OCI-LY1 (cell line): ENCODE data around the gene DPP9.
A peak's percentile ranks its signal among the peaks of the same experiment; 100 is the strongest.

Source experiments
- H2AFZ ChIP-seq: fragments of 200-600 bp; sonication (generic), shearing (Covaris generic); 2 replicates; pipeline ENCODE4 v1.6.0; 2014; ENCODE audit warnings: antibody characterized with exemption, mild to moderate bottlenecking, low read length
- H3F3A ChIP-seq: fragments of 200-600 bp; sonication (generic), shearing (Covaris generic); 2 replicates; pipeline ENCODE4 v1.6.0; 2014; ENCODE audit warnings: mild to moderate bottlenecking, antibody characterized with exemption, low read length, moderate library complexity; ENCODE audit not compliant: insufficient read depth
- H3K27ac ChIP-seq: fragments of 200-600 bp; sonication (generic); 2 replicates; pipeline ENCODE4 v1.5.1; 2014; ENCODE audit warnings: low read length, mixed run types, mild to moderate bottlenecking, low read depth; ENCODE audit not compliant: poor library complexity, severe bottlenecking
- H3K27me3 ChIP-seq: fragments of 200-600 bp; sonication (generic); 2 replicates; pipeline ENCODE4 v1.6.0; 2014; ENCODE audit warnings: antibody characterized with exemption, mild to moderate bottlenecking, low read length, moderate library complexity; ENCODE audit not compliant: insufficient read depth
- H3K36me3 ChIP-seq: fragments of 200-600 bp; sonication (generic); 2 replicates; pipeline ENCODE4 v1.6.1; 2014; ENCODE audit warnings: mild to moderate bottlenecking, antibody characterized with exemption, low read length, moderate library complexity, mixed read lengths; ENCODE audit not compliant: insufficient read depth
- H3K4me1 ChIP-seq: fragments of 200-600 bp; sonication (generic); 2 replicates; pipeline ENCODE4 v1.5.1; 2014; ENCODE audit warnings: mild to moderate bottlenecking, low read length, moderate library complexity; ENCODE audit not compliant: insufficient read depth, severe bottlenecking
- H3K4me2 ChIP-seq: fragments of 200-600 bp; sonication (generic), shearing (Covaris generic); 2 replicates; pipeline ENCODE4 v1.6.1; 2014; ENCODE audit warnings: low read length
- H3K4me3 ChIP-seq: fragments of 200-600 bp; sonication (generic); 2 replicates; pipeline ENCODE4 v1.5.1; 2014; ENCODE audit warnings: low read length, low read depth, mild to moderate bottlenecking, mixed read lengths; ENCODE audit not compliant: poor library complexity, severe bottlenecking
- H3K79me2 ChIP-seq: fragments of 200-600 bp; shearing (Covaris generic); 2 replicates; pipeline ENCODE4 v1.6.1; 2016; ENCODE audit warnings: mixed run types, low read length, mixed read lengths; ENCODE audit not compliant: insufficient read depth
- H3K9ac ChIP-seq: fragments of 200-600 bp; sonication (generic), shearing (Covaris generic); 2 replicates; pipeline ENCODE4 v1.6.1; 2014; ENCODE audit warnings: mild to moderate bottlenecking, low read length, mixed read lengths
- H3K9me2 ChIP-seq: fragments of 200-600 bp; sonication (generic), shearing (Covaris generic); 2 replicates; pipeline ENCODE4 v1.6.1; 2014; ENCODE audit warnings: low read depth, mild to moderate bottlenecking, low read length, mixed read lengths
- H3K9me3 ChIP-seq: fragments of 200-600 bp; shearing (Covaris generic); 2 replicates; pipeline ENCODE4 v1.6.1; 2014; ENCODE audit warnings: low read length, mixed read lengths
- H4K20me1 ChIP-seq: fragments of 200-600 bp; sonication (generic), shearing (Covaris generic); 2 replicates; pipeline ENCODE4 v1.6.0; 2016; ENCODE audit warnings: mild to moderate bottlenecking, low read length; ENCODE audit not compliant: insufficient read depth
- EZH2 ChIP-seq: fragments of 200-600 bp; sonication (generic), shearing (Covaris generic); IDR thresholded peaks from 2 replicates; pipeline ENCODE4 v1.8.0; 2017; ENCODE audit warnings: borderline replicate concordance, mixed run types, mild to moderate bottlenecking, antibody characterized with exemption, low read length, moderate library complexity, mixed read lengths
- TF ChIP-seq, protein P1 (sequence below): fragments of 200-600 bp; sonication (generic), shearing (Covaris generic); IDR thresholded peaks from 2 replicates; pipeline ENCODE4 v1.5.1; 2017; ENCODE audit warnings: mild to moderate bottlenecking, antibody characterized with exemption, low read length, moderate library complexity, mixed read lengths

The DPP9 gene

DNA sequence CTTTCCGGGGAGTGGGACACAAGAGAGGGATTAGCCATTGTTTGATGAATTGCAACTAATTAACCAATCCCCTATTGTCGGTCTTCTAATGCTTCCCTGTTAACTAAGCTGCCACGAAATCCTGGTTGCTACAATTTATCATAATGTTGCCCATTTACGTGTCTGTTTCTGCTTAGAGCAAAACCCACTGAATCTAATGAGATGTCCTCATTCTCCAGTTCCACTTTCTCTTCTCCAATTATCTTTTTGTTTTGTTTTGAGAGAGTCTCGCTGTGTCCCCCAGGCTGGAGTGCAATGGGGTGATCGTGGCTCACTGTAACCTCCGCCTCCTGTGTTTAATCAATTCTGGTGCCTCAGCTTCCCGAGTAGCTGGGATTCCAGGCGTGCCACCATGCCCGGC lies 5.2 kb upstream of the DPP9 start:
- no peak overlapping the region for H3K27ac ChIP-seq
- H3K4me2 ChIP-seq, result no peak overlapping the region
- no peak overlapping the region for H3K9ac ChIP-seq
- no peaks in the 10 kb centered on the region for H3F3A ChIP-seq
- no peak overlapping the region for H2AFZ ChIP-seq
- no peaks in the 10 kb centered on the region for H3K36me3 ChIP-seq
- no peak overlapping the region for H3K4me3 ChIP-seq
- H3K9me3 ChIP-seq, result no peaks in the 10 kb centered on the region
- TF ChIP-seq, protein P1, sequence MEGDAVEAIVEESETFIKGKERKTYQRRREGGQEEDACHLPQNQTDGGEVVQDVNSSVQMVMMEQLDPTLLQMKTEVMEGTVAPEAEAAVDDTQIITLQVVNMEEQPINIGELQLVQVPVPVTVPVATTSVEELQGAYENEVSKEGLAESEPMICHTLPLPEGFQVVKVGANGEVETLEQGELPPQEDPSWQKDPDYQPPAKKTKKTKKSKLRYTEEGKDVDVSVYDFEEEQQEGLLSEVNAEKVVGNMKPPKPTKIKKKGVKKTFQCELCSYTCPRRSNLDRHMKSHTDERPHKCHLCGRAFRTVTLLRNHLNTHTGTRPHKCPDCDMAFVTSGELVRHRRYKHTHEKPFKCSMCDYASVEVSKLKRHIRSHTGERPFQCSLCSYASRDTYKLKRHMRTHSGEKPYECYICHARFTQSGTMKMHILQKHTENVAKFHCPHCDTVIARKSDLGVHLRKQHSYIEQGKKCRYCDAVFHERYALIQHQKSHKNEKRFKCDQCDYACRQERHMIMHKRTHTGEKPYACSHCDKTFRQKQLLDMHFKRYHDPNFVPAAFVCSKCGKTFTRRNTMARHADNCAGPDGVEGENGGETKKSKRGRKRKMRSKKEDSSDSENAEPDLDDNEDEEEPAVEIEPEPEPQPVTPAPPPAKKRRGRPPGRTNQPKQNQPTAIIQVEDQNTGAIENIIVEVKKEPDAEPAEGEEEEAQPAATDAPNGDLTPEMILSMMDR, result no peak
- no peak for TF ChIP-seq EZH2
- no peaks in the 10 kb centered on the region for H3K27me3 ChIP-seq
- no peaks in the 10 kb centered on the region for H3K79me2 ChIP-seq
- H3K9me2 ChIP-seq, result no peaks in the 10 kb centered on the region
- no peaks in the 10 kb centered on the region for H4K20me1 ChIP-seq
- peaks cover 4% of the 10 kb centered on the region for H3K4me1 ChIP-seq

DNA sequence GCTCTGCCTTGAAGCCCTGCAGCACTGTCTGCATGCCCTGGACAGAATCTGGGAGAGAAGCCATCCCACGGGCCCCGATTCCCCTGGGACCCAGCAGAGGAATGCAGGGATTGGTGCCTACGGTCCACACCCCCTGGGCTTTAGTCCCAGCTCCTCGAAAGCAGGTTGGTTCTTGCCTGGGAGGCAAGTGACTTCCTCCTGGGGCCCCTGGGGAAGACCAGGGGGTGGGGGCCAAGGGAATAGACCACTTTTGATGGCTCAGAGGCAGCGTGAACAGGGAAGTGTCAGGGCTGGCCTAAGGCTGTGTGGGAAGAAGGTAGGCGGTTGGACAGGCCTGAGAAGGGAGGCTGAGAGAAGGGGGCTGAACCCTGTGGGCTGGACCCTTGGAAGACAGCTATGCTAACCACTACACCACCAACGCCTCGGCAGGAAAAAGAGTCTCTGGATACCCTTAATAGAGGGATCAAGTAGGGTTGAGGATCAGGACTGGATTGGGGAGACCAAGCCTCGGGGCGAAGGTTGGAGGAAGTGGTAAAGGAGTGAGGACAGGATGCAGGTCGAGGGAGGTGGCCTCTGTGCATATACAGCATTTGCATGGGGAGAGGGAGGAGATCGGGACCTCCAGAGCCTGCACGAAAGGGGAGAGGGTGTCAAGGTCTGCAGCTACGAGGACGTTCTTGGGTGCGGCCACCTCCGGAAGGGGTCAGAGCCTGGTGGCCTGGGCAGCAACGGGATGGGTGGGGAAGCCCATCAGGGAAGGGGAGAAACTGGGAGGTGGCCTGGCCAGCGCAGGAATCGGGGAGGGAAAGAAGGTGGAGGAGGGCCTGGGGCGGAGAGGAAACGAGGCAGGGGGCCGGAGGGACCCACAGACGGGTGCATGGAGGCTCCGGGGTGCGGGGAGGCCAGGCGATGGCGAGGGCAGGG lies 709 bp downstream of the DPP9 start:
- Histone ChIP-seq H3K27ac (peak overlapping the region; percentile 44), H3K27me3 (no peaks in the 10 kb centered on the region), H3F3A (no peaks in the 10 kb centered on the region), H3K9ac (peak overlapping the region; percentile 94), H3K4me2 (peak overlapping the region; percentile 97), H2AFZ (no peak overlapping the region), H3K79me2 (peaks cover 12% of the 10 kb centered on the region; the same call in 1 of the 2 replicates), H3K36me3 (peaks cover 26% of the 10 kb centered on the region; the same call in 1 of the 2 replicates), H3K9me3 (no peaks in the 10 kb centered on the region), H3K4me3 (peak overlapping the region; percentile 95), H3K4me1 (peaks cover 14% of the 10 kb centered on the region), H4K20me1 (no peaks in the 10 kb centered on the region), H3K9me2 (no peaks in the 10 kb centered on the region)
- TF ChIP-seq, protein P1, result no peak
- TF ChIP-seq EZH2, result no peak

DNA sequence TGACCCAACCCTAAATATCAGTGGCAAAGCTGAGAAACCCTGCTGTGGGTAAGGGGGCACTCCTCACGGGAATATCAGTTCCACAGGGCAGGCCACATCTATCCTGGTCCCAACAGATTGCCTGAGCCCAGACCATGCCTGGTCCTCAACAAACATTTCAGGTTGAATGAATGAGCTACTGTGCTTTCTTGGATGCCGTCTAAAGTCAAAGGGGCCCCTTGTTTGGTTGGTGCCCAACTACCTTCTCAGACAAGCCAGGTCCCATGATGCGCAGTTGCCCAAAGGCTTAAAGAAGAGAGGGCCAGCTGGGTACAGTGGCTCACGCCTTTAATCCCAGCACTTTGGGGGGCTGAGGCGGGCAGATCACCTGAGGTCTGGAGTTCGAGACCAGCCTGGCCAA lies 2.4 kb downstream of the DPP9 start:
- no peak overlapping the region for H3K27ac ChIP-seq
- no peaks in the 10 kb centered on the region for H3F3A ChIP-seq
- no peak for TF ChIP-seq EZH2
- TF ChIP-seq, protein P1, result no peak
- peaks cover 41% of the 10 kb centered on the region for H3K36me3 ChIP-seq
- H3K27me3 ChIP-seq, result no peaks in the 10 kb centered on the region
- H2AFZ ChIP-seq, result no peak overlapping the region
- H3K9me3 ChIP-seq, result no peaks in the 10 kb centered on the region
- H4K20me1 ChIP-seq, result no peaks in the 10 kb centered on the region
- H3K4me3 ChIP-seq, result no peak overlapping the region
- no peak overlapping the region for H3K9ac ChIP-seq
- peaks cover 14% of the 10 kb centered on the region for H3K4me1 ChIP-seq
- H3K9me2 ChIP-seq, result no peaks in the 10 kb centered on the region
- no peak overlapping the region for H3K4me2 ChIP-seq
- H3K79me2 ChIP-seq, result peaks cover 12% of the 10 kb centered on the region; the same call in 1 of the 2 replicates
